ENCODE data around the gene SMARCC1.

SMARCC1 gene

DNA sequence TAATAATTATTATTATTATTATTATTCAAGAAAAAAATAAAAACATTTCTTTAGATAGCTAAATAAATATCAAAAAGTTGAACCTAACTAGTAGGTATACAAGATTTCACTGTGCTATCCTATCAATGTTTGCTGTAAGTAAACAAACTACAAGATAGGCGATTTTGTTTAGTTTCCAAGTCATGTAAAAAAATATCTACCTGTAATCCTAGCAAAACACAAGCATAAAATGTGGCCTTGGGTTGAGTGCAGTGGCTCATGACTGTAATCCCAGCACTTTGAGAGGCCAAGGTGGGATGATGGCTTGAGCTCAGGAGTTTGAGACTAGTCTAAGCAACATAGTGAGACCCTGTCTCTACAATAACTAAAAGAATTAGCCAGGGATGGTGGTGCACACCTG is 131.4 kb downstream of the SMARCC1 start:
- Histone ChIP-seq H3K4me1 (ENCODE audit: control insufficient read depth, insufficient read depth, low read length) (no peaks in the 10 kb centered on the region), H3K27me3 (ENCODE audit: control insufficient read depth, insufficient read depth, low read length) (no peaks in the 10 kb centered on the region), H3K36me3 (ENCODE audit: insufficient read depth, low read length) (peaks cover 20% of the 10 kb centered on the region), H3K4me3 (ENCODE audit: low read length) (no peak overlapping the region), H3K9ac (ENCODE audit: low read depth, low read length) (no peak overlapping the region), H3K4me2 (ENCODE audit: low read length) (no peak overlapping the region), H3K9me3 (replicated peaks; ENCODE audit: low read length) (no peaks in the 10 kb centered on the region)

DNA sequence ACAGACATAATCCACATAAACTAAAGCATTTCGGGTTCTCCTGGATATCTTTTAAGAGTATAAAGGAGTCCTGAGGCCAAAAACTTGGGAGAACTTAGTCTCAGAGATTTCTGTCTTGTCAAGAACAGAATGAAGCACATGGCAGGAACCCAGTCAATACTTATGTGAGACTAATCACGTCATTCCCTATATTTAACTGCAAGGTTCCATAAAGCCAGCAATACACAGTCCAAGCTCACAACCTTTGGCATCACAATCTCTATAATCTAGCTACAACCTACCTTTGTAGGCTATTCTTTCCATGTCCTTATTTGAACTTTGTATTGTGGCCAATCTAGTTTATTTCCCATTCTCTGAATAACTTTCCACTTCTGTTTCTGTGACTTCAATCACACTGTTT is 134.1 kb downstream of the SMARCC1 start:
- Histone ChIP-seq H3K9ac (ENCODE audit: low read depth, low read length) (no peak overlapping the region), H3K4me2 (ENCODE audit: low read length) (no peak overlapping the region), H3K27me3 (ENCODE audit: control insufficient read depth, insufficient read depth, low read length) (no peaks in the 10 kb centered on the region), H3K4me1 (ENCODE audit: control insufficient read depth, insufficient read depth, low read length) (no peaks in the 10 kb centered on the region), H3K9me3 (replicated peaks; ENCODE audit: low read length) (no peaks in the 10 kb centered on the region), H3K4me3 (ENCODE audit: low read length) (no peak overlapping the region), H3K36me3 (ENCODE audit: insufficient read depth, low read length) (peaks cover 20% of the 10 kb centered on the region)

DNA sequence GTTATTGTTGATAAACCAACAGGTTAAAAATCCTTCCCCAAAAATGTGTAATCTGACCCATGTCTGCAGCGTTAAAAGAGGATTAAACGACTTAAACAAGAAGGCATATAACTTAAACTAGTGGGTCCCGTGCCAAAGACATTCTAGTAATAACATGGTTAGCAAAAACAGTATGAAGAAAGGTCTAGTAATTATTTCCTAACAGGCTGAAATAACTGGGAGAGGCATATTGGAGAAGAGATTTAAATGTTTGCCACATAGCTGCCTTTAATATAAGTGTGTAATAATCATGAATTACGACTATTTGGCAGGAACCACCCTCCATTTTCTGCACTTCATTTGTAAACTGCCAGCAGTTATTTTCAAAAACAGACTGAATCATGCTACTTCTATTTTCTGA is 135.3 kb downstream of the SMARCC1 start:
- Histone ChIP-seq H3K4me3 (ENCODE audit: low read length) (no peak overlapping the region), H3K4me2 (ENCODE audit: low read length) (no peak overlapping the region), H3K4me1 (ENCODE audit: control insufficient read depth, insufficient read depth, low read length) (no peaks in the 10 kb centered on the region), H3K9ac (ENCODE audit: low read depth, low read length) (no peak overlapping the region), H3K9me3 (replicated peaks; ENCODE audit: low read length) (no peaks in the 10 kb centered on the region), H3K36me3 (ENCODE audit: insufficient read depth, low read length) (peaks cover 15% of the 10 kb centered on the region), H3K27me3 (ENCODE audit: control insufficient read depth, insufficient read depth, low read length) (no peaks in the 10 kb centered on the region)

DNA sequence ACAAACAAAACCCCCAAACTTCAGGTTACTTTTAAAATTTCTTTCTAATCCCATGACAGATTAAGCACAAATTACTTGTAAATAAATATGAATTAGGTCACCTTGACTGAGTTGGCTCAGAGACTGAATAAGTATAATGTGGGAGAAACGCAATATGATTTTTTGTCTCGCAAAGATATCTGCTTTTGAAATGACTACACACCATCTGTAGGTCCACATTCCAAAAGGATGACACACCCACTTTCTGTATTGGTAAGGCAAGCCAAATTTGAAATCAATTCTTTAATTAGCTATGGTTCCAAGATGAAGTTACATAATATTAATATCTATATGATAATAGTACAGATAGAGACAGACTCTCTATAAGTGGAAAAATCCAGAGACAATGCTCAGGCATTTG is 136.1 kb downstream of the SMARCC1 start:
- Histone ChIP-seq H3K36me3 (ENCODE audit: insufficient read depth, low read length) (peaks cover 15% of the 10 kb centered on the region), H3K4me2 (ENCODE audit: low read length) (no peak overlapping the region), H3K9me3 (replicated peaks; ENCODE audit: low read length) (no peaks in the 10 kb centered on the region), H3K27me3 (ENCODE audit: control insufficient read depth, insufficient read depth, low read length) (no peaks in the 10 kb centered on the region), H3K4me3 (ENCODE audit: low read length) (no peak overlapping the region), H3K4me1 (ENCODE audit: control insufficient read depth, insufficient read depth, low read length) (no peaks in the 10 kb centered on the region), H3K9ac (ENCODE audit: low read depth, low read length) (no peak overlapping the region)

DNA sequence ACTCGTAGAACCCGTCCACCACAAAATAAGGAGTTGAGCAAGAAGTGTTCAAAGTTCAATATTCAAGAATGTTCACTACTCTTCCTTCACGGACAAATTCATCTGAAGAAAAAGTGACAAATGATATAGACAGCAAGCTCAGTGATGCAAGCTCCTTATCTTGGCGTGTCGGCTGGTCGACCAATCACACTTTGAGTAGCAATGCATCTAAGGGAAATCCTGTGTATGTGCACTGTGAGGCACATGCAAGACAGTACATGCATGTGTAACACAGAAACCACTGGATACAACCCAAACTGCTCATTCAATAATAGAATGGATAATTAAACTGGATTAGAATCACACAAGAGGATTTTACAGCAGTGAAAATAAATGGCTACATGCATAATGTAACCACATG is 138.6 kb downstream of the SMARCC1 start:
- peaks cover 11% of the 10 kb centered on the region for H3K36me3 ChIP-seq (ENCODE audit: insufficient read depth, low read length)
- H3K27me3 ChIP-seq (ENCODE audit: control insufficient read depth, insufficient read depth, low read length): no peaks in the 10 kb centered on the region
- no peak overlapping the region for H3K9ac ChIP-seq (ENCODE audit: low read depth, low read length)

DNA sequence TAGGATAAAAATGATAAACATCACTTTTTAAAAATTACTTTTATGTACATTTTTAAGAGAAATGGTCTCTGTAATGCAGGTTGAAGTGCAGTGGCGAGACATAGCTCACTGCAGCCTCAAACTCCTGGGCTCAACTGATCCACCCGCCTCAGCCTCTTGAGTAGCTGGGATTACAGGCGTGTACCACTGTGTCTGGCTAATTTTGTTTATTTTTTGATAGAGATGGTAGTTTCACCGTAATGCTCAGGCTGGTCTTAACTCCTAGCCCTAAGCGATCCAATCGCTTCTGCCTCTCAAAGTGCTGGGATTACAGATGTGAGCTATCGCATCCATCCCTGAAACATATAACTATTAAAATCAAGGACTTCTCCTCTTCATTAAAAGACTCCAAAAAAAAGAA is 140.0 kb downstream of the SMARCC1 start:
- no peaks in the 10 kb centered on the region for H3K9me3 ChIP-seq (replicated peaks; ENCODE audit: low read length)
- no peak overlapping the region for H3K4me2 ChIP-seq (ENCODE audit: low read length)
- no peak overlapping the region for H3K9ac ChIP-seq (ENCODE audit: low read depth, low read length)
- peaks cover 21% of the 10 kb centered on the region for H3K36me3 ChIP-seq (ENCODE audit: insufficient read depth, low read length)
- H3K27me3 ChIP-seq (ENCODE audit: control insufficient read depth, insufficient read depth, low read length): no peaks in the 10 kb centered on the region
- H3K4me3 ChIP-seq (ENCODE audit: low read length): no peak overlapping the region
- H3K4me1 ChIP-seq (ENCODE audit: control insufficient read depth, insufficient read depth, low read length): no peaks in the 10 kb centered on the region

More for the DNA sequence above, 138.6 kb downstream of the SMARCC1 start:
- no peak overlapping the region for H3K4me2 ChIP-seq (ENCODE audit: low read length)
- H3K9me3 ChIP-seq (replicated peaks; ENCODE audit: low read length): no peaks in the 10 kb centered on the region
- H3K4me1 ChIP-seq (ENCODE audit: control insufficient read depth, insufficient read depth, low read length): no peaks in the 10 kb centered on the region
- no peak overlapping the region for H3K4me3 ChIP-seq (ENCODE audit: low read length)

DNA sequence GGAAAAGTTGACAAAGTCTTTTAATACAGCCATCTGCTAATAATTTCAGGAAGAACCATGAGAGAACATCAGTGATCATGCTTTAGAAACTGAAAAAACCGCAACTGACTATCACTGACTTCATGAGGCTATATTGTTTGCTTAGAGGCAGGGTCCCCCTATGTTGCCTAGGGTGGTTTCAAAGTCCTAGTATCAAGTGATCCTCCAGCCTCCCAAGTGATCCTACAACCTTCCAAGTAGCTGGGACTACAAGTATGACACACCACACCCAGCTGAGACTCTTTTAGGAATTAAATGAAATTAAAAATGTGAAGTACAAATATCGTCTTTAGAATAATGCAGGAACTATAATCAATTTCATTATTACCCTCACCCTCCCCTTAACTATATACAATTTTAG is 144.8 kb downstream of the SMARCC1 start:
- Histone ChIP-seq H3K9me3 (replicated peaks; ENCODE audit: low read length) (no peaks in the 10 kb centered on the region), H3K27me3 (ENCODE audit: control insufficient read depth, insufficient read depth, low read length) (no peaks in the 10 kb centered on the region), H3K4me2 (ENCODE audit: low read length) (no peak overlapping the region), H3K36me3 (ENCODE audit: insufficient read depth, low read length) (peaks cover 40% of the 10 kb centered on the region), H3K4me3 (ENCODE audit: low read length) (no peak overlapping the region), H3K4me1 (ENCODE audit: control insufficient read depth, insufficient read depth, low read length) (no peaks in the 10 kb centered on the region), H3K9ac (ENCODE audit: low read depth, low read length) (no peak overlapping the region)

DNA sequence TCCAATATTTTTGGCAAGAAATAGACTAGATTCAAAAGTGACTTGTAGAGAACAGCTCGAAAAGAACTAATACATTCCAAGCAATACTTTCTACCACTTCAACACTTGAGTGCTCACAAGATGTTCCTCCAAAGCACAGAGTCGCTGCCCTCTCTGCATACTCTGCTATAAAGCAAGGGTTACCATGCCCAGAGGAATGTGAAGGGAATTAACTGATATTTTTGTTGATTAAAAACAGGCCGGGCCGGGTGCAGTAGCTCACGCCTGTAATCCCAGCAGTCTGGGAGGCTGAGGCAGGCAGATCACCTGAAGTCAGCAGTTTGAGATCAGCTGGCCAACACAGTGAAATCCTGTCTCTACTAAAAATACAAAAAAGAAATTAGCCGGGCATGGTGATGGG is 145.5 kb downstream of the SMARCC1 start:
- Histone ChIP-seq H3K4me1 (ENCODE audit: control insufficient read depth, insufficient read depth, low read length) (no peaks in the 10 kb centered on the region), H3K9ac (ENCODE audit: low read depth, low read length) (no peak overlapping the region), H3K9me3 (replicated peaks; ENCODE audit: low read length) (no peaks in the 10 kb centered on the region), H3K27me3 (ENCODE audit: control insufficient read depth, insufficient read depth, low read length) (no peaks in the 10 kb centered on the region), H3K36me3 (ENCODE audit: insufficient read depth, low read length) (peaks cover 42% of the 10 kb centered on the region), H3K4me2 (ENCODE audit: low read length) (no peak overlapping the region), H3K4me3 (ENCODE audit: low read length) (no peak overlapping the region)

DNA sequence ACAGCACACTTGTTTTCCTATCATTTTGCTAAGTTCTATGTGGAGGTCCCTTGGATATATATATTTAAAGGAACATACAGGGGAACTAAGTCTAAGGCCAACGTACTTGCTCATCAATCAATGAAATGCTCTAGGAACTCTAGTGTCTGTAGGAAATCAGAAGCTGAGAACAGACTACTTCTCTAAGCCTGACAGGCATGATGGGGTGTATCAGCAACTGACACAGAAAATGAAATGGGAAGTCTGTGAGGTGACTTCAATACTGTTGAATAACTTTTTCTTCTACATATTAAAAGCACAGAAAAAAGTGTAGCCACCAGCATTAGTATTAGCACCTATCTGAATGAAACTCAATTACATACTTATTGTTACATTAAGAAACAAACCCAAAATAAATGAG is 146.2 kb downstream of the SMARCC1 start:
- H3K9ac ChIP-seq (ENCODE audit: low read depth, low read length): no peak overlapping the region
- no peak overlapping the region for H3K4me2 ChIP-seq (ENCODE audit: low read length)

DNA sequence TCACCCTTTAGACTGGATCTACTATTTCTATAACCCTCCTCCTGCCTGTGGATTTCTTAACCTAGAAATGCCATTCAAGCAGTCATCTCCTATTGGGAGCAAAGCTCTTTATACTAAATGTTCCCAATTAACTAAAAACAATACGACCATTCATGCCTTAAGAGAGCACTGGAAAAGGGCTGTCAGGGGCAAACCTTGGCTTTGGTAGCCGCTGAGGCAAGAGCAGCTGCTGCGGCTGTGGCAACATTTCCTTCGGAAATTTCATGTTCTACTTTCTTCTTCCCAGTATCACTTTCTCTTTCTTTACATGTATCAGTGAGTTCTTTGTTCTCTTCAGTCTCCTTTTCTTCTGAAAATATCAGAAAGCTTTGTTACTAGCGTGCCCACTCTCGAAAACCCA is 146.7 kb downstream of the SMARCC1 start:
- Histone ChIP-seq H3K4me2 (ENCODE audit: low read length) (no peak overlapping the region), H3K9ac (ENCODE audit: low read depth, low read length) (no peak overlapping the region), H3K4me3 (ENCODE audit: low read length) (no peak overlapping the region), H3K9me3 (replicated peaks; ENCODE audit: low read length) (no peaks in the 10 kb centered on the region), H3K4me1 (ENCODE audit: control insufficient read depth, insufficient read depth, low read length) (no peaks in the 10 kb centered on the region), H3K36me3 (ENCODE audit: insufficient read depth, low read length) (peaks cover 51% of the 10 kb centered on the region), H3K27me3 (ENCODE audit: control insufficient read depth, insufficient read depth, low read length) (no peaks in the 10 kb centered on the region)

More for the DNA sequence above, 146.2 kb downstream of the SMARCC1 start:
- no peaks in the 10 kb centered on the region for H3K9me3 ChIP-seq (replicated peaks; ENCODE audit: low read length)
- no peaks in the 10 kb centered on the region for H3K27me3 ChIP-seq (ENCODE audit: control insufficient read depth, insufficient read depth, low read length)
- no peak overlapping the region for H3K4me3 ChIP-seq (ENCODE audit: low read length)
- no peaks in the 10 kb centered on the region for H3K4me1 ChIP-seq (ENCODE audit: control insufficient read depth, insufficient read depth, low read length)
- H3K36me3 ChIP-seq (ENCODE audit: insufficient read depth, low read length): peaks cover 48% of the 10 kb centered on the region

DNA sequence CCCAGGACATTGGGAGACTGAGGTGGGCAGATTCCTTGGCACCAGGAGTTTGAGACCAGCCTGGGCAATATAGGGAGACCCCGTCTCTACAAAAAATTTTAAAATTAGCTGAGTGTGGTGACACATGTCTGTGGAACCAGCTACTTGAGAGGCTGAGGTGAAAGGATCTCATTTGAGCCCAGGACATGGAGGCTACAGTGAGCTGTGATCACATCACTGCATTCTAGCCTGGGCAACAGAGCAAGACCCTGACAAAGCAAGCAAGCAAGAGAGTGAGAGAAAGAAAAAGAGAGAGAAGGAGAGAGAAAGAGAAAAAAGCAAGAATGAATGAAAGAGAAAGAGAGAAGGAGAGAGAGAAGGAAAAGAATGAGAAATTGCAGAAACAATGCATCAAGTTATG is 150.9 kb downstream of the SMARCC1 start:
- H3K4me3 ChIP-seq (ENCODE audit: low read length): no peak overlapping the region
- no peak overlapping the region for H3K9ac ChIP-seq (ENCODE audit: low read depth, low read length)
- no peak overlapping the region for H3K4me2 ChIP-seq (ENCODE audit: low read length)
- no peaks in the 10 kb centered on the region for H3K9me3 ChIP-seq (replicated peaks; ENCODE audit: low read length)
- peaks cover 57% of the 10 kb centered on the region for H3K36me3 ChIP-seq (ENCODE audit: insufficient read depth, low read length)
- no peaks in the 10 kb centered on the region for H3K4me1 ChIP-seq (ENCODE audit: control insufficient read depth, insufficient read depth, low read length)
- H3K27me3 ChIP-seq (ENCODE audit: control insufficient read depth, insufficient read depth, low read length): no peaks in the 10 kb centered on the region

DNA sequence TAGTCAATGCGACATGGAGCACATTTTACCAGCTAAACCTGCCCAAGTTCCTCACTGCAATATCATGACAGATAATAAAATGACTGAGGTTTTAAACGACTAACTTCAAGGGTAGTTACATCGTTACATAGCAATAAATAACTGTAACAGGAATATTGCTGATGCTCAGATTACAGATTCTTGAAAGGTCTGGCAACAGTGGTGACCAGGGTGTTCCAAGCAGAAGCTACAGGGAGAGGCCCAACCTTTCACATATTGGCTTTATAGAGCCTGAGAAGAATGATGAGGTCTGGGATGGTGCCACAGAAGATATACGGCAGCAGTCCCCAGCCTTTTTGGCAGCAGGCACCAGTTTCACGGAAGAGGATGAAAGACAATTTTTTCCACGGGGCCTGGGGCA is 151.9 kb downstream of the SMARCC1 start:
- H3K36me3 ChIP-seq (ENCODE audit: insufficient read depth, low read length): peaks cover 47% of the 10 kb centered on the region

More for the DNA sequence above, 151.9 kb downstream of the SMARCC1 start:
- Histone ChIP-seq H3K9ac (ENCODE audit: low read depth, low read length) (no peak overlapping the region), H3K4me2 (ENCODE audit: low read length) (no peak overlapping the region), H3K9me3 (replicated peaks; ENCODE audit: low read length) (no peaks in the 10 kb centered on the region), H3K4me1 (ENCODE audit: control insufficient read depth, insufficient read depth, low read length) (no peaks in the 10 kb centered on the region), H3K27me3 (ENCODE audit: control insufficient read depth, insufficient read depth, low read length) (no peaks in the 10 kb centered on the region), H3K4me3 (ENCODE audit: low read length) (no peak overlapping the region)

All from skeletal muscle satellite cell (primary cell).